ENCODE data around the gene KTN1. TPM values are rescaled to one million over a fixed set of nuclear protein-coding genes. Genes with fewer than 3 reads are reported as not detected.

The KTN1 gene
- total RNA-seq, 8 experiments from 2014 or later, result 61.4 to 201 (median 93.5) TPM

DNA sequence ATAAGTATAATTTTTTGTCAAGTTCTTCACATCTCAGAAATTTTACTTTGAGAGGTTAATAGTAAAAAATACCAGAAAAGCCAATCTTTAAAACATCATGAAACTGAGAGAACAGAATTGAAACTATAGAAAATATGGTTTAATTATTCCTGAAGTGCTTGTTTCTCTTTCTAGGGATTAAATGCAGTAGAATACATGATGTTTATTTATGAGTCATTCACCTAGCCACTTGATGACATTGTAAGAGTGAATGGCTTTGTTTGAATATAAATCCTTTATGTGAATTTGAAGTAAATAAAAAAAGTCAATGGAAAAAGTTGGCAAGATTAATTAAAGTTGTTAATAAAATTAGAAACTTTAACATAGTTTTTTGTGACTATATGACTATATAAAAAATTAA lies 48.4 kb downstream of the KTN1 start:
- Histone ChIP-seq H3K4me3 (no peak overlapping the region), H3K27ac (no peak overlapping the region), H3K4me1 (replicated peaks in 1 of 2) (no peaks in the 10 kb centered on the region)
- ATAC-seq (replicated peaks in 6 of 8), result no peak
- in situ Hi-C loops (cut with MboI; ENCODE audit: low pct_unique_long_range_greater_than_20kb in 2 of 9, low sequenced_read_pairs in 9 of 9, unreplicated experiment in 9 of 9), result no loop called here

DNA sequence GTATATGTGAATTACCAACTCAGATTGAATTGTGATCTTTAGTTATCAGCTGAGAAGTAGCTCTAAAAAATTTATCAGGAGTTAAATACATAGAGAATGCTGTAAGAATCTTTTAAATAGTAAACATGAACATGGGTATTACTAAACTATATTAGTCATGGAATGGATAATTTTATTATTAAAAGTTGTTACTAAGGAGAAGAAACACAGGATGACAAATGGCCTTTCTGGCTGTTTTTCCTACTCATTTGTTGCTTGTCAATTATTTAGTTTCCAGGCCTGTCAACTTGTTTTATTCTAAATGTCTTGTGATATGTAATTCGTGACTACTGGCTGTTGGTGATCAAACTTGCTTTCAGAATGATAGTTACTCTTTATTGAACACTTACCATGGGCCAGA lies 58.7 kb downstream of the KTN1 start:
- H3K27ac ChIP-seq, result no peak overlapping the region
- no peak for ATAC-seq (replicated peaks in 6 of 8)
- in situ Hi-C loops (cut with MboI; ENCODE audit: low pct_unique_long_range_greater_than_20kb in 2 of 9, low sequenced_read_pairs in 9 of 9, unreplicated experiment in 9 of 9), result no loop called here
- WGBS, 10 experiments, result 75 to 100% (median 87%) methylated on average over 1 of the region's 1 CpG; no CpG with 5 or more reads in 2 of the 10 experiments
- no peak overlapping the region for H3K4me3 ChIP-seq
- H3K4me1 ChIP-seq (replicated peaks in 1 of 2), result no peaks in the 10 kb centered on the region

DNA sequence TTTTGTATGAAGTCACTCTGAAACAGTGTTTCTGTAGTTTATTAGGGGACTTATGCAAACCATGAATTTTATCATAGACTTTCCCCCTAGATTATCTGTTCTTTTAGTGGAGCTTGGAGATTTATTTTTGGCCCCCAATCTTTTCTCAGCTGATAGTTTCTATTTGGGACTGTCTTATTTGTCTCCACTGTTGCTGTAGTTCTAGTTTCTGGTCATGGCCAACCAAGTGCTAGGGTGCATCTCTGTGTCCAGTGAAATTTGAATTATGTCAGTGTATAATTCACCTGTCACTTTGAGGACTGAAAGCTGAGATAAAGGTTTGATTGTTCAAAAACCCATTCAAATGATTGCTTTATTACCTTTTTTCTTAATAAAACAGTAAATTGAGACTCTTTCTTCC lies 61.3 kb downstream of the KTN1 start:
- H3K4me1 ChIP-seq (replicated peaks in 1 of 2), result no peaks in the 10 kb centered on the region
- in situ Hi-C loops (cut with MboI; ENCODE audit: low pct_unique_long_range_greater_than_20kb in 2 of 9, low sequenced_read_pairs in 9 of 9, unreplicated experiment in 9 of 9), result no loop called here
- no peak overlapping the region for H3K27ac ChIP-seq
- ATAC-seq (replicated peaks in 6 of 8), result no peak
- no peak overlapping the region for H3K4me3 ChIP-seq

DNA sequence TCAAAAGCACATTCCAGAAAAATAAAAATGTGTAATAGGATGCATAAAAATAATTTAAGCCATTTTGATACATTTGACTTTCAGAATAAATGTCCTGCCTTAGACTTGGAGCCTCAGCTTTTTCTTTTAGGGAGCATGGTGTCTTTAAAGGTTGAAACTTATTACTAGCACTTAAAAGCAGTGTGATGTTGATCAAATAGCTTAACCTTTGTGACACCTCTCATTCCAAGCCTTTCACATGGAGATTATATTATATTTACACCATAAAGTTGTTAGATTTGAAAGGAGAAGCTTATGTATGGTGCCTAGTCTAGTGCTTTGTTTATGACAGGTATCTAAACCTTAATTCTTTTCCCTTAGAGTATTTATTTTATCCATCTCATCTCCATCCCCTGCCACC lies 61.9 kb downstream of the KTN1 start:
- no peak overlapping the region for H3K4me3 ChIP-seq
- no peaks in the 10 kb centered on the region for H3K4me1 ChIP-seq (replicated peaks in 1 of 2)
- in situ Hi-C loops (cut with MboI; ENCODE audit: low pct_unique_long_range_greater_than_20kb in 2 of 9, low sequenced_read_pairs in 9 of 9, unreplicated experiment in 9 of 9), result no loop called here
- ATAC-seq (replicated peaks in 6 of 8), result no peak
- H3K27ac ChIP-seq, result no peak overlapping the region

DNA sequence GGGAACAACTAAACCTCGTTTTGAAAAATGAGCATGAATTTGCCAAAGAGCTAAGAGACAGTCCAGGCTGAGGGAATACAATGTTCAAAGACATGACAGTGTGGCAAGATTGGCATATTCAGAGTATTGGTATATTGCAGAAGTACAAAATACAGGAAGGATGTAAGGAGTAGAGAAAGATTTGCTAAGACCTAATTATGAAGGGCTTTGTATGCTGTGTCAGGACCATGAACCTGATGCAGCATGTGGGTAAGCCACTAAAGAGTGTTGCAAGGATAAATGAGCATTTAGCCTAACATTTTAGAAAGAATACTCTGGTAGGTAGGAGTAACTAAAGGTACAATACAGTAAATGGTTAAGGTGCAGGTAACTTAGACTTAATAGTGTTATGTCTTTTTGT lies 65.1 kb downstream of the KTN1 start:
- in situ Hi-C loops (cut with MboI; ENCODE audit: low pct_unique_long_range_greater_than_20kb in 2 of 9, low sequenced_read_pairs in 9 of 9, unreplicated experiment in 9 of 9), result no loop called here
- no peak overlapping the region for H3K27ac ChIP-seq
- H3K4me1 ChIP-seq (replicated peaks in 1 of 2), result no peaks in the 10 kb centered on the region
- WGBS, 10 experiments, result 33 to 100% (median 67%) methylated on average over 1 of the region's 1 CpG; no CpG with 5 or more reads in 3 of the 10 experiments
- no peak overlapping the region for H3K4me3 ChIP-seq
- ATAC-seq (replicated peaks in 6 of 8), result no peak

DNA sequence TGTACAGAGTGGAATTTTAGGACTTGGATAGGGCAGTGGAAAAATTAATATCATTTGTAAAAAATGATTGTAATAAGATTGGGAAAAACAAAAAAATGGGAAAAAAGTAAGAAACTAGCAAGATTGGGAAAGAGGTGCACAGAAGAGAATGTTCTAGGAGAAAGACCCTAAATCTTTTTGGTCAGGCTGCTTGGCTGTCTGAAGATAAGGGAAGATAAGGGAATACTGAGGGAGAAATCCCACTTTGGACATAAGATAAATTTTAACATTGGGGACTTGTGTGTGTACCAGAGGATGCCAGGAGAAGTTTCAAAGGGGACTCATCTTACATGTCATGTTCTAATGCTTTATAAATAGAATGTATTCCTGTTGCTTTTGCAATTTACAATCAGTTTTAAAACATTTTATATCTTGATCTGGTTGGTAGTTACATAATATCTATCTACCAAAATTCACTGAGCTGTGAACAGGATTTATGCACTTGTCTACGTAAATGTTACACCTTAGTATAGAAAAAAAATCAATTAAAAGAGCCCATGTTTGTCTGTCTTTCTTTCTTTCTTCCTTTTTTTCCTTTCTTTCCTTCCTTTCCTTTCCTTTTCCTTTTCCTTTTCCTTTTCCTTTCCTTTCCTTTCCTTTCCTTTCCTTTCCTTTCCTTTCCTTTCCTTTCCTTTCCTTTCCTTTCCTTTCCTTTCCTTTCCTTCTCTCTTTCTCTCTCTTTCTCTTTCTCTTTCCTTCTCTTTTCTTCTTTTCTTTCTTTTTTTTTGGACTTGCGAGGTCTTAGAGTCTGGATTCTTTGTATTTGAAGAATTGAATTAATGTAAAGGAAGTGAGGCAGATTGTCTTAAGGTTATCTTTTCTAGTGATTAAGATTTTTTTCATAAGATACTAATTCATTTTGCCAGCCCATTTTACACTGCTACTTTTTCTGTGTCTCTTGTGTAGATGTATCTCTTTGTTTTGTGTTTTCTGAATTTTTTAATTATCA lies 66.1 kb downstream of the KTN1 start:
- 92 to 100% (median 100%) methylated on average over 1 to 2 of the region's 2 CpGs; no CpG with 5 or more reads in 2 of the 10 experiments for WGBS, 10 experiments
- no peak overlapping the region for H3K4me3 ChIP-seq
- no peaks in the 10 kb centered on the region for H3K4me1 ChIP-seq (replicated peaks in 1 of 2)
- no peak for ATAC-seq (replicated peaks in 6 of 8)
- no peak overlapping the region for H3K27ac ChIP-seq
- in situ Hi-C loops (cut with MboI; ENCODE audit: low pct_unique_long_range_greater_than_20kb in 2 of 9, low sequenced_read_pairs in 9 of 9, unreplicated experiment in 9 of 9), result no loop called here

DNA sequence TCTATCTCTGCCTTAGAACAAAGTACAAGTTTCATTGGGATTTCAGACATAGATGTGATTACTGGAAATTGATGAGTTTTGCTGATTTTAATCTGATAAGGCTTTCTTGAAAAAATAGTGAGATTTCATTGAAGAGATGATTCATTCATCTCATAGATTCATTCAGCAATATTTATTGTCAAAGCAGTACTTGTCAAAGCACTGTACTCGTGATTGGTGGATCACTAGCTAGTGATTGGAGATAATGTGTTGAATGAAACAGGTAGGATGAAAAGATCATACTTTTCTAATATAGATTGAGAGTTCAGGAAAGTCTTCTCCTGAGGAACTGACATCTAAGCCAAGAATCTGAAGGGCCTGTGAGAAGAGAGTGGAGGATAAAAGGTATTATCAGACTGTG lies 71.0 kb downstream of the KTN1 start:
- H3K27ac ChIP-seq, result no peak overlapping the region
- ATAC-seq (replicated peaks in 6 of 8), result no peak
- no peaks in the 10 kb centered on the region for H3K4me1 ChIP-seq (replicated peaks in 1 of 2)
- in situ Hi-C loops (cut with MboI; ENCODE audit: low pct_unique_long_range_greater_than_20kb in 2 of 9, low sequenced_read_pairs in 9 of 9, unreplicated experiment in 9 of 9), result no loop called here
- no peak overlapping the region for H3K4me3 ChIP-seq
- 73 to 100% (median 100%) methylated on average over 1 of the region's 1 CpG; no CpG with 5 or more reads in 2 of the 10 experiments for WGBS, 10 experiments

DNA sequence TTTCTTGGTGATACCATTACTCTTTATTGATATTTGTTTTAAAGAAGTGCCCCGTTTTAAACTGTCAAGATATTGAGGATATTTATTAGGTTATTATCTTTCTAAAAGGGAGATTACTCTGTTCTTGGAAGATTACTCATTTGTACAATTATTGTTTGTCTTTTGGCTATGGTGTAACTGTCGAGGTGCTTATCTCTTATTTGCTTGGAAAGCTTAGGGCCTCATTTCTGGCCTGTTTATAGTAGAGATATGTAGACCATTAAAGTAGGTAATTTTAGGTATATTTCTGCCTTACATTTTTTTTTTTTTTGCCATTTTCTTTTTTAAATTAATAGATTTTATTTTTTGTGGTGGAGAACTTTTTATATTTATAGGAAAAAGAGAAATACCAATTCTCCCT lies 74.2 kb downstream of the KTN1 start:
- H3K4me1 ChIP-seq (replicated peaks in 1 of 2), result no peaks in the 10 kb centered on the region
- H3K4me3 ChIP-seq, result no peak overlapping the region
- WGBS, 10 experiments, result 86 to 100% (median 98%) methylated on average over 1 to 2 of the region's 2 CpGs
- ATAC-seq (replicated peaks in 6 of 8), result no peak
- no peak overlapping the region for H3K27ac ChIP-seq
- in situ Hi-C loops (cut with MboI; ENCODE audit: low pct_unique_long_range_greater_than_20kb in 2 of 9, low sequenced_read_pairs in 9 of 9, unreplicated experiment in 9 of 9), result no loop called here

DNA sequence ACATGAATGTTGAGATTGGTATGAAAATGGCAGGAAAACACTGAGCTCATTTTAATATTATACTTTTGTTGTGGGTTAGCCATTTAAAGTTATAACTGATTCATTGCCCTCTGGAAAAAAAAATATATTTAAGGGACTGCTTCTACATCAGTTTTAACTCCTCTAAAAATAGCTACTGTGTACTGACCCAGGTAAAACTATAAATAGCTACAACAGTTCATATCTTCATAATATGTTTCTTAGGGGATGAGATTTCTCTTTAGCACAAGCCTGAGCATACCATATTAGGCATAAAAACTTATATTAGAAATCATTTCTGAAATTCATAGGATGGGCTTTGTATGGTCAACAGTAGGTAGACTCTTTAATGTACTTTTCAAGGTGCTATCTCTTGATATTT lies 81.0 kb downstream of the KTN1 start:
- H3K4me1 ChIP-seq (replicated peaks in 1 of 2), result no peaks in the 10 kb centered on the region

DNA sequence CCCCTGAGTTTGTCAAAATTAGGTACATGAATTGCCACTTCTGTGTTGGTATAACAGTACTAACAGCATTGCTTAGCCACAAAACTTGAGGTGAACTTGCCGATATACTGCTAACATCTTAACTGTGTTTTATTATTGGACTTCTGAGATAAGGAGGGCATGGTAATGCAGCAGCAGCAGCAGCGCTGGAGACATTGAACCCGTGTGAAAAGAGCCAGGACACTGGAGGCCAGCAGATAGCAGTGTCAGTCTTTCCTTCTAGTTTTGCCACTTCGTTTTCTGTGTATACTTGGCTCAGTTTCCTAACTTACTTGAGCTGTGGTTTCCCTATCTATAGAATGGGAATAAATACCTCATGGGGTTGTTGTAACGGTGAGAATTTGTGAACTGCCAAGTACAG lies 82.7 kb downstream of the KTN1 start:
- 88 to 100% (median 92%) methylated on average over 2 to 5 of the region's 5 CpGs; no CpG with 5 or more reads in 1 of the 10 experiments for WGBS, 10 experiments
- no peak overlapping the region for H3K27ac ChIP-seq
- H3K4me1 ChIP-seq (replicated peaks in 1 of 2), result no peaks in the 10 kb centered on the region
- no peak for ATAC-seq (replicated peaks in 6 of 8)
- in situ Hi-C loops (cut with MboI; ENCODE audit: low pct_unique_long_range_greater_than_20kb in 2 of 9, low sequenced_read_pairs in 9 of 9, unreplicated experiment in 9 of 9), result no loop called here
- H3K4me3 ChIP-seq, result no peak overlapping the region

More for the DNA sequence above, 81.0 kb downstream of the KTN1 start:
- no peak overlapping the region for H3K27ac ChIP-seq
- no peak for ATAC-seq (replicated peaks in 6 of 8)
- no peak overlapping the region for H3K4me3 ChIP-seq
- in situ Hi-C loops (cut with MboI; ENCODE audit: low pct_unique_long_range_greater_than_20kb in 2 of 9, low sequenced_read_pairs in 9 of 9, unreplicated experiment in 9 of 9), result no loop called here

DNA sequence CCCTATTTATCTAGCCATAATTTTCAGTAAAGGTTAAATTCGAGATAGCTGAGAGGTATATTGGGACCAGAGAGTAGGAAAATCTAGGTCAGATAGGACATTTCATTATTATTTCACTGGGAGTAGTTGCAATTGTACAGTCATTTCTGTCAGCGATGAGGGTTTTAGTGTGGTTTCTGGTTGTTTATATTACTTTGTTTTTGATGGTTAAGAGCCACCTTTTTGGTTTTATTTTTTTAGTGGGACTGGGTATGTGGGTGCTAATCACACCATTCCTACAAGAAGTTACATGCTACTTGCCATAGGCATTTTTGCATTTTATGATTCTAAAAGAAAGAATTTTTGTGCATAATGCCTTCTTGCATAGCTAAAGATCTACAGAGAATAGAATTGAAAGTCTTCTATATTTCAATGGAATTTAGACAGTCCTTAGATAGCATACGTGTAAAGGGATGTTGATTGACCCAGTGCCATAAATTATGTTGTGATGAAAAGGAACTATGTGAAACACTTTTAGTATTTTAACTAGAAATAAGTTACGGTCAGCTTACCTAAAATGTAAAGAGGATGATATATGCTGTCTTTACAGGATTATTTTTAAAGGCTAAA lies 85.2 kb downstream of the KTN1 start:
- no peak overlapping the region for H3K4me3 ChIP-seq
- ATAC-seq (replicated peaks in 6 of 8), result peak in 3 of 8 experiments; percentile 34 to 96 (median 49)
- in situ Hi-C loops (cut with MboI; ENCODE audit: low pct_unique_long_range_greater_than_20kb in 2 of 9, low sequenced_read_pairs in 9 of 9, unreplicated experiment in 9 of 9), result no loop called here
- no peaks in the 10 kb centered on the region for H3K4me1 ChIP-seq (replicated peaks in 1 of 2)
- WGBS, 10 experiments, result 33 to 93% (median 78%) methylated on average over 2 to 4 of the region's 4 CpGs
- H3K27ac ChIP-seq, result no peak overlapping the region

DNA sequence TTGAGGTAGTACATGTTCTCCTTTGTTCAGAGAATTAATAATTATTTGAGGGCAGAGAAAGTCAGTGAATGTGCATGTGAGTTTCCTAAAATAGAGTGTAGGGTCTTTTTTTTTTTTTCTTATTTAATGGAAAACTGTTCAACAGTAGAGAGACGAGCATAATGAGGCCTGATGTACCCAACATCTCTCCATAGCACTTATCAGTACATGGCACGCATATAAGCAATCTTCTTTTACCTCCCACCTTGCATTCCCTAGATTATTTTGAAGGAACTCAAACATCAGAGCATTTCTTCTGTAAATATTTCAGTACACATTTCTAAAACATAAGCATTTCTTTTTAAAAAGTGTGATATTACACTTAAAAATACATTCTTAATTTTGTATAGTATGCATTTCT lies 87.8 kb downstream of the KTN1 start:
- ATAC-seq (replicated peaks in 6 of 8), result no peak
- no peaks in the 10 kb centered on the region for H3K4me1 ChIP-seq (replicated peaks in 1 of 2)
- in situ Hi-C loops (cut with MboI; ENCODE audit: low pct_unique_long_range_greater_than_20kb in 2 of 9, low sequenced_read_pairs in 9 of 9, unreplicated experiment in 9 of 9), result no loop called here
- no peak overlapping the region for H3K4me3 ChIP-seq
- H3K27ac ChIP-seq, result no peak overlapping the region
- WGBS, 10 experiments, result 94 to 100% (median 100%) methylated on average over 1 to 2 of the region's 2 CpGs

DNA sequence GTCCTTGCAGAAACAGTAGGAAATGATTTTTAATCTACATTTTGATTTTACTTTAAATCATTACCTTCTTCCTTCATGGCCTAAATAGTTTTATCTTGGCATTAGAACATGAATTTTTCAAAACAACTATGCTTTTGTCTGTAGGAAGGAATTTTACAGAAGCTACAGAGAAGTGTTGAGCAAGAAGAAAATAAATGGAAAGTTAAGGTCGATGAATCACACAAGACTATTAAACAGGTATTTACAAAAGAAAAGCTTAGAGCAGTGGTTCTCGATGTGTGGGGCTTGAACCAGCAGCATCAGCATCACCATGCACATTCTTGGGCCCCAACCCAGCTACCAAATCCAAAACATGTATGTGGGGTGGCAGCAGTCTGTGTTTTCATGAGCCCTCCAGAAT lies 91.6 kb downstream of the KTN1 start:
- H3K4me1 ChIP-seq (replicated peaks in 1 of 2), result no peaks in the 10 kb centered on the region
- in situ Hi-C loops (cut with MboI; ENCODE audit: low pct_unique_long_range_greater_than_20kb in 2 of 9, low sequenced_read_pairs in 9 of 9, unreplicated experiment in 9 of 9), result no loop called here
- WGBS, 10 experiments, result 65 to 88% (median 78%) methylated on average over 1 to 2 of the region's 2 CpGs; no CpG with 5 or more reads in 3 of the 10 experiments
- no peak for ATAC-seq (replicated peaks in 6 of 8)
- H3K4me3 ChIP-seq, result no peak overlapping the region
- H3K27ac ChIP-seq, result no peak overlapping the region

DNA sequence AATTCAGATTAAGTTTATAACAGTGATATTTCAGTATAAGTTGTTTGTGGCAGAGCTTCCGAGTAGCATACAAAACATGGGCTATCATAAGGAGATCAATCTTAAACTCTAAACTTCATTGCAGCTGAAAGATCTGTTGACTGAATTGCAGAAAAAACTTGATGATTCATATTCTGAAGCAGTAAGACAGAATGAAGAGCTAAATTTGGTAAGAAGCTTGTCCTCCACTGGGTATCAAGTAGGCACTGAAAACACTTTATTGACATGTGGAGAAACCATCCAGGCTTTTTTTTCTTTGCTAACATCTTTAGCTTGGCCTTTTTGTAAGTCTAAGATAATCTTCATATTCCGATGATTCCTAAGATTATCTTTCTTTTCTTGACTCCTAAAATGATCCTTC lies 93.0 kb downstream of the KTN1 start:
- ATAC-seq (replicated peaks in 6 of 8), result no peak
- H3K4me1 ChIP-seq (replicated peaks in 1 of 2), result no peaks in the 10 kb centered on the region
- no peak overlapping the region for H3K4me3 ChIP-seq
- in situ Hi-C loops (cut with MboI; ENCODE audit: low pct_unique_long_range_greater_than_20kb in 2 of 9, low sequenced_read_pairs in 9 of 9, unreplicated experiment in 9 of 9), result no loop called here
- WGBS, 10 experiments, result 81 to 100% (median 89%) methylated on average over 1 to 2 of the region's 2 CpGs; no CpG with 5 or more reads in 1 of the 10 experiments
- no peak overlapping the region for H3K27ac ChIP-seq
